Vagina (tissue), 2 donors: ENCODE results near the gene SFT2D3.

Experiments used
- CTCF ChIP-seq, 3 experiments: fragments of 450-650 bp in 2 of 3; fragments of 200-600 bp in 1 of 3; sonication (generic) in 1 of 3; IDR thresholded peaks; one replicate each; pipeline ENCODE4 v1.5.1; 2017 to 2019; ENCODE audit warnings: antibody characterized with exemption in 3 of 3, mild to moderate bottlenecking in 2 of 3, moderate library complexity in 2 of 3
- POLR2A ChIP-seq, 2 donors: fragments of 450-650 bp; IDR thresholded peaks; one replicate each; pipeline ENCODE4 v1.6.1; 2017; ENCODE audit warnings: antibody characterized with exemption in 2 of 2, mild to moderate bottlenecking in 2 of 2, moderate library complexity in 2 of 2
- POLR2AphosphoS5 ChIP-seq, 2 donors: sonication (generic); formaldehyde crosslinking; IDR thresholded peaks; one replicate each; pipeline ENCODE4 v1.9.0; 2017; ENCODE audit warnings: antibody characterized with exemption in 2 of 2, mild to moderate bottlenecking in 2 of 2, low read depth in 1 of 2; ENCODE audit not compliant: insufficient read depth in 1 of 2

DNA sequence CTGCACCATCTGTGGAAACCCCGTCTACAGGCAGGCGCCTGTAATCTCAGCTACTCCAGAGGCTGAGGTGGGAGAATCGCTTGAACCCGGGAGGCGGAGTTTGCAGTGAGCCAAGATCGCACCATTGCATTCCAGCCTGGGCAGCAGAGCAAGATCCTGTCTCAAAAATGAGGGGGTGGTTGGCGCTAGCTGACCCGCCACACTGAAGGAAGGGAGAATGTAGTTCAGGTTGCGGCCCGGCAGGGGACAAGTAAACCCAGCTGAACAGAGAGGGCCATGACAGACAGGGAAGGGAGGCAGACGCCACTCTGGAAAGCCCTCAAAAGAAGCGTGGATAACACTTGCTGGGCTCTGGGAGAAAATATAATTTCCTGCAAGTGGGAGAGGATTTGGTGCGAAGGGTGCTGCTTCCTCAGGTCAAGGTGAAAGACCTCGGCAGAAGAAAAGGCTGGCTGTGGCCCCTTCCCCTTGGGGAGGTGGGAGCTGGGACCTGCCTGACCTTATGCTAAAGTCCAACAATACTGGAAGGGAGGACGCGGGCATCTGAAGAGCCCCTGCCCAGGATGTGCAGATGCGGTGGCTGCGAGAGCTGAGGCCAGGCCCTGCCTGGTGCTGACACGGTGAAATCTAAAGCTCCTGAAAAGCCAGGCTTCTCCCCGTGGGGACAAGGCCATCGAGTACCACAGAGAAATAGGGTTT, 3.7 kb upstream of the SFT2D3 start:
- TF ChIP-seq CTCF (IDR thresholded peaks at IDR 0.05) (no peak), POLR2A (IDR thresholded peaks at IDR 0.05) (no peak), POLR2AphosphoS5 (IDR thresholded peaks at IDR 0.05; ENCODE audit: insufficient read depth in 1 of 2, low read depth in 1 of 2) (no peak)
